T follicular helper cell (primary cell): Measurements from ENCODE around the gene BCAR1.
"Not testable (repeated sequence)": the region's sequence is repeated elsewhere in the genome, so short reads cannot be mapped to it uniquely, and the experiment has no call there.

Experiments
- DNase-seq: peaks from one replicate; pipeline ENCODE4 v3.0.0-alpha.2; 2020; ENCODE audit warnings: low read depth

BCAR1 gene

GRCh38 chr16:75254359-75254837 lies 3.0 kb upstream of the BCAR1 start:
- no peak for DNase-seq

- no peak for DNase-seq
Measured at GRCh38 chr16:75252946-75253911, 1.8 kb upstream of the BCAR1 start.

DNA sequence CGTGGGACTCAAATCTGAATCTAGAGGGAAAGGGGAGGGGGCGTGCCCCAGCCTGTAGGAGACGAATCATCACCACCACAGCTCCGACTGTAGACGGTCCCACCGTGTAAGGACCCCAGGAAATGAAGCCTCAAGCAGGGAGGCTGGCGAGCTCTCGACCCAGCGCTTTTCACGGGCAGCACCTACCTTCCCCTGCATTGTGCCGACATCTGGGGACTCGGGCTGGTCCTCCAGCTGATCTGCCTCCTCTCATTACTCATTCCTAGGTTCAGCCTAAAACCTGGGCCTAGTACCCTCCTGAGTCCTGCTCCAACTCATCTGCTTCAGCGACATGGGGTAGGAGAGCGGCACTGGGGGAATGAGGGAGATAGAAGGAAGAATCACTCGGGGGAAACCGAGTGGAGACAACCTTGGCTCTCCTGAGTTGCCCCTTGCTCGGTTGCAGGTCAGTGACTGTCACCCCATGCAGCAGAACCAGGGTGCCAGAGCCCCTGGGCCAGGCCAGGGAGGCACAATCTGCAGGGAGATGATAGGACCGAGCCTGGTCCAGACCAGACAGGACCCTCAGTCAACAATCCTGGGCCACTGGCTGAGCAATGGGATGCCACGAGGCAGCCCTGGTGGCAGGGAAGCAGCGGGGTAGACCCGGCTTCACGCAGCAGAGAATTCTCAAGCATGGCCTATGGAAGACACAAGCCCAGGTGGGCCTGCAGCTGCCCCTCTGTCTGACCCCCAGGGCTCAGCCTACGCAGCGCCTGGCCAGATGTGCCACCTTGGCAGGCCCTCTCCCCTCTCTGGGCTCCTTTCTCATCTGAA lies 833 bp upstream of the BCAR1 start:
- DNase-seq: no peak

GRCh38 chr16:75250809-75251279 lies 580 bp downstream of the BCAR1 start:
- DNase-seq: no peak

DNA sequence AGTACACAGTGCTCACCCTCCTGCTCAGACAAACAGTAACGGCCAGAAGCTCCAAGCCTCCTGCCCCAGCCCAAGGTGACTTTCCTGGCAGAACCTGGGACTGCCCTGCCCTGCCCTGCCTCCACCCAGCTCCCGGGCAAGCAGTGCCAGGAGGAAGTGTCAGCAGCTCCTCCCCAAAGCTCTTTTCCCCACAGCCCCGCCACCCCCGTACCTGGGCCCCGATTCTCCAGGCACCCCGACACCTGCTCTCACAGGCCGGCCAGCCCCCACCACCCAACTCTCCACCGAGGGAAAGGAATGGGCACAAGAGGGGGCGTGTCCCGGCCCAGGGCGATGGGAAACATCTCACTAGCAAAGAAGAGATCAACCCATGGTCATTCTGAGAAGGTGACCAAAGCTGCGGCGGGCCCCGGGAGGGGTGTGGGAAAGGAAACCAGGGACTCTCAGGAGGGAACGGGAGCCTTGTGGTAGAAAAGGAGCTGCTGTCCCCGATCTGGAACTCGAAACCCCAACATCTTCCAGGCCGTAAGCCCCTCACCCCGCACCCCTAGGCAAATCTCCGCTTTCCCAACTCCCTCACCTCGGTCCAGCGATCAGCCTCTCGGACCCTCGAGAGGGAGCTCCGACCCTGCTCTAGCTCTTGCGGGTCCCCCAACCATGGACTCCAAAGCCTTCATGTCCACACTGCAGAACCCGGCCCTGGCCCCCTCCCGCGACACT lies 1.2 kb downstream of the BCAR1 start:
- no peak for DNase-seq

- no peak for DNase-seq
Measured at GRCh38 chr16:75249441-75249840, 2.0 kb downstream of the BCAR1 start.

GRCh38 chr16:75248536-75249380 lies 2.7 kb downstream of the BCAR1 start:
- DNase-seq: no peak

DNA sequence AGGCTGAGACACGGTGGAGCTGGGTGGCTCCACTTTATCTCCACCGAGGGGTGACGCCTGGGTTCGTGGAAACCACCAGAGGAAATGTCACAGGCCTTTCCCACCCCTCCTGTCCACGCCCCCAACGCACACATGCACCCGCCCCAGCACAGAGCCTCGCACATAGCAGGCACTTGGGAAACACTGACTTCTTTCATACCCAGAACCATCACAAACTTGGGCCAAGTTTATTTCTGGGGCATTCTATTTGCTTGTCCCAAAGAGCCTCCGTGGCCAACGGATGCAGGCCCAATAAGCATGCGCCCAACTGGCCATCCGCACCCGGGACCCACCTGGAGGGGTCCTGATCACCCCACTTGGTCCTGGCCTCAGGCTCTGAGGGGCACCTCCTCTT lies 3.3 kb downstream of the BCAR1 start:
- no peak for DNase-seq

- DNase-seq: no peak
Measured at GRCh38 chr16:75247249-75247648, 4.2 kb downstream of the BCAR1 start.

DNA sequence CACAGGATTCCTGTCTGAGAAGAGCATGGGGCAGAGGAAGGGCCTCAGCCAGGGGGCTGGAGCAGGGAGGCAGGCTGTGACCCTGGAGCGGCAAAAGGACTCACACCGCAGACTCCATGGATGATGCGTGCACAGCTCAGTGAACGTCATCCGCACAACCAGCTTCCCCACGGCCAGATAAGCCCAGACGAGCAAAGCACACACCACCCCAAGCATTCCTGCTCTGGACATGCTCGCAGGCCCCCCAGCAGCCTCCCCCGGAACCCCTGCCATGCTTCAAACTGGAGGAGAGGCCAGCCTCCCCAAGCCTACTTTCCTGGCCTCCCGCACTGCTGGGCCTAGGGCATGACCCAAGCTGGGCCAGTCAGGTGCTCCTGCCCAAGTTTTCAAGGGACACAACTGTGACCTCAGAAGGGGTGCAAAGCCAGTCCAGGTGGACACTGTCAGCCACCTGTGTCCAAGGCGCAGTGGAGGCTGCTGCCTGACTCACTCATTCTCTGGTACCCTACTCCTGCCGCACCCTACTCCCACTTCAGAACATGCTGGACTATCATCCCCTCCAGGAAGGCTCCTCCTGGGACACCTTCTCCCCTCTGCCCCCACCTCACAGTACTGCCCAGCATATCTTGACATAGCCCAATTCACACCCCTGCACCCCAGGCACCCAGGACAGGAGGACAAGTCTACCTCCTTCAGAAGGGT lies 4.8 kb downstream of the BCAR1 start:
- no peak for DNase-seq

DNA sequence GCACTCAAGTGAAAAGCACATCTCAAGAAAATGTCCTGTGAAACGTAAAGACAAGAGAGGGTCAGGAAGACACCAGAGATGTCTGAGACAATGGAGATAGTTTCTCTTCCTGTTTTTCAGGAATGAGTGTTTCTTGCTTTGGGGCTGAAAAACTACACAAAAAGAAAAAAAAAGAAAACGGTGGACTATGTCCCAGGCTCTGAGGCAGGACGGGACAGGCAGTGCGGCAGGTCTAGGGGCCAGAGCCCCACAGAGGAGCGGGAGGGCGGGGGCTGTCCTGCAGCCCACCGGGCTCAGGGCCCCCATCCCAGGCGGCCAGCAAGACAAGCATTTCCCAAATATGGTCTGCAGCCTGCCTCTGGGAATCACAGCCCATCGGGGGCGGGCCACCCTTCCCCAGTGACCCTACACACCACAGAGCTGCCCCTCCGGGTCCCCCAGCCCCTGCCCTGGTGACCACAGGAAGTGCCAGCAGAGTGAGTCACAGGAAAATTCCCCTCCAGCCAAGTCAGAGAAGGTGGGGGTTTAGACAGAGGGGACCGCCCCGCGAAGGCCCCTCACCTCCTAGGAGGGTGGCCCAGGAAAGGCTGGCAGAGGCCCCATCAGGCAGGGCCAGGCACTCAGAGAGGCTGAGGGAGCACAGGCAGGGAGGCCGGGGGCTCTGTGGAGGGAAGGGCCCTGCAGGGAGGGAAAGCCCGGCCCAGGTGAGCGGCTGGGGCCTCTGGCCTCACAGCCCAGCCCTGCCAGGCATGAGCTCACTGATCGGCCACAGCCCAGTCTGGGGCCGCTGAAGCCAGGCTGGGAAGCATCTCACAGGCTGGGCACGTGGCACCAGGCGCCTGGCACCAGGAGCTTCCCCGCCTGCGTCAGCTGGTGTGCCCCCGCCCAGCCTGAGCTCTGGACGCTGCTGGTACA lies 6.3 kb downstream of the BCAR1 start:
- DNase-seq: no peak

- DNase-seq: no peak
Measured at GRCh38 chr16:75244225-75244809, 7.1 kb downstream of the BCAR1 start.

GRCh38 chr16:75243667-75244224 lies 7.7 kb downstream of the BCAR1 start:
- DNase-seq: no peak

- DNase-seq: not testable (repeated sequence)
Measured at GRCh38 chr16:75242436-75243078, 8.9 kb downstream of the BCAR1 start.

DNA sequence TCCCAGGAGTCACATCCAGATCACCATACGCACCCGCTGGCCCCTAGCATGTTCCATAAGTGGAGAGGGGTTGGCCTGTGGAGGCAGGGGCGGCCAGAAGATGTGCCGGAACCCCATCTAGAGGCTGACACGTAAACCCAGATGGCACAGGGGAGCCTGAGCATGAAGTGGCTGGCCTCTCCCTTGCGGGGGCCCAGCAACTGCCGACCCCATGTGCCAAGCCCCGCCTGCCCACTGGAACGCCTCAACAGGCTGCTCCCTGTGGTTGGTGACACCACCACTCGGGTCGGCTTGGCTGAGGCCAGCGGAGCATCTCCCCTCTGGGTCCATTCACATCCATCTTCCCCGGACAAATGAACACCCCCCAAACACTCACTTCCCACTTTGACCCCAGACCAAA lies 9.5 kb downstream of the BCAR1 start:
- DNase-seq: no peak

- DNase-seq: no peak
Measured at GRCh38 chr16:75241412-75241811, 10.0 kb downstream of the BCAR1 start.

GRCh38 chr16:75240633-75241032 lies 10.8 kb downstream of the BCAR1 start:
- not testable (repeated sequence) for DNase-seq

DNA sequence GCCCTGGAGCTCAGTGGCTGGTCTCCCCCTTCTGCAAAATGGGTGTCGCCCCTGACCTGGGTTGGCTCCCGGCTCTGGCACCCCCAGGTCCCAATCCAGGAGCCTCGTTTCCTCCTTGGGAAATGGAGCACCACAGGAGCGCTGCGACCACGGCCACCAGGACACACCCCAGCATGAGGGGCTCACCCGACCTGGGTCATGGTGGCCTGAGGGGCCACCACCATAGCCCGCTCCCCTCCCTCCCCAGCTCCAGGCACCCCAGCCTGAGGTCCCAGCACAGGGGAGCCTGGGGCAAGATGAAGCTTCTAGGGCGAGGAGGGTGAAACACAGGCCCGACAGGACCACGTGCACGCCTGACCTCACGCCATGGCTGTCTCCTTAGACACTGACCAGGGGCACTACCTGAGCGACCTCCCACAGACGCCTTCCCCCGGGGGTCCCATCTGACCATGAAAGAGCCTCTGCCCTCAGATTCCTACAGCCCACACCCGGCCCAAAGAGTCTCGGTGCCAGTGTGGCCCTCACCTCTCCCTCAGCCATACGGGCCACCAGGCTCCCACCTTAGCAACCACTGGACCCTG lies 11.8 kb downstream of the BCAR1 start:
- DNase-seq: no peak
